ENCODE data around the gene AACS. TPM values are rescaled to one million over a fixed set of nuclear protein-coding genes. Genes with fewer than 3 reads are reported as not detected.

Gene AACS
- total and polyA plus RNA-seq, 2 of the 13 experiments (the other 11 are each of a cell fraction or from before 2014, with no cell fraction given) = 23.3 to 28.8 TPM

DNA sequence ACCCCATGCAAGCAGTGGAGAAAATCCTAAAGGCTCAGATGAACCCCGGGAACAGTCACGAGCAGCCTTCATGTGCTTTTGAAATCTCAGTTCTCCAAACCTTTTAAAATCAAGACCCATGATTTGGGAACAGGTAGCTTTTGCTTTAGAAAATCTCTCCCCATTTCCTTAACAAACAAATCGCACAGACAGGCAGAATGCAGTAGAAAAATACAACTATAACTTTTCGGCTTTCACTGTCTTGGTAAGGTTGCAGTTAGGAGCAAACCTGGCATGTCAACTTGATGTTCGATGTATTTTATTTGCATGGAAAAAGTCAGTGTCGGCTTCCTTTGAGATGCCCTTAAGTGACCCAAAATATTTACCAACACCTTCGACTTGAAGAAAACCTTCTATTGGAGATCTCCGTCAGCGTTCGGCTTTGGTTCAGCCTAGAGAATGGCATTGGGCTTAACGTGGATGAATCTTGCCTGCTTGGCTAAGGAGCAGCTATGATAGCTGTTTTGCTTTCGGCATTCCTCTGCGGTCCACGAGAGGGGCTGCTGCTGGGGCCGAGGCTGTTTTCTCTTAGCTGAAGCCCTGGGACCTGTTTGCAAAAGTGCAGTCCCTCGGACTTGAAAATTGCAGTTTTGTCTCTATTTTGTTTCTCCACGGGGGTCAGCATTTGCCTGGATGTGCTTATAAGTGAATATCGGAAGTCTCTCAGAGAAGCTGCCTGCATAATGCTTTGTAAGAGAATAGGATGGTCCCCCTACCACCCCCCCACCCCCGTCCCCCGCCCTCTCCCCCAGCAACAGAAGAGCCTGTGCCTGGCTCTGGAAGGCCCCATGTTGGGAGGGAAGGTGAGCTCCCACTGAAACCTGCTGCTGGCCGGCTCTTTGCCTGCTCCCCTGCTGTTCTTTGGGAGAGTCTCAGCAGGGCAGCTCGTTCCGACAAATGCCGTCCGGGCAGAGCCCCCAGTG is 122.8 kb downstream of the AACS start:
- Histone ChIP-seq H3K27ac (ENCODE audit: extremely low read length, insufficient read depth, low read length) (no peak overlapping the region), H2AFZ (ENCODE audit: low read length) (no peak overlapping the region), H3K4me2 (ENCODE audit: low read depth, low read length) (no peak overlapping the region), H3K79me2 (ENCODE audit: insufficient read depth, low read length) (no peaks in the 10 kb centered on the region), H3K9me3 (ENCODE audit: low read length) (no peaks in the 10 kb centered on the region), H3K27me3 (ENCODE audit: control insufficient read depth in 1 of 2, insufficient read depth in 2 of 2, low read length in 2 of 2) (peaks cover 19 to 69% of the 10 kb centered on the region in 2 experiments), H3K9ac (ENCODE audit: insufficient read depth, low read depth, low read length) (no peak overlapping the region), H3K4me3 (replicated peaks in 1 of 3; ENCODE audit: insufficient read depth in 1 of 3, low read depth in 2 of 3, low read length in 3 of 3) (no peak overlapping the region), H3K36me3 (replicated peaks in 1 of 2; ENCODE audit: control insufficient read depth in 1 of 2, insufficient read depth in 2 of 2, low read length in 2 of 2) (no peaks in the 10 kb centered on the region), H4K20me1 (ENCODE audit: insufficient read depth, low read length) (no peaks in the 10 kb centered on the region), H3K4me1 (ENCODE audit: insufficient read depth, low read length) (no peaks in the 10 kb centered on the region)
- ATAC-seq (no peak), DNase-seq (ENCODE audit: low spot score) (no peak), FAIRE-seq (no peak)
- no TSS peak for BruUV-seq (replicated peaks)
- peak; percentile 94; the same call in 1 of the 2 replicates for TF ChIP-seq EZH2 (conservative IDR thresholded peaks at IDR 0.05; ENCODE audit: low read depth, low read length)
- no peak for TF ChIP-seq TBL1XR1 (IDR thresholded peaks at IDR 0.05; ENCODE audit: borderline replicate concordance, low read length, partially characterized antibody)
- intact Hi-C loops (cut with micrococcal nuclease; ENCODE audit: unreplicated experiment) (loop anchor here (10.0 kb wide), 1 partner anchor 497 kb away; no protein-coding TSS in a partner anchor), in situ Hi-C loops (cut with HindIII; ENCODE audit: extremely low pct_ligation_motif_present, low pct_unique_long_range_greater_than_20kb) (no loop called here)
- ChIA-PET POLR2A (no interaction called here), CTCF (ENCODE audit: low intra/inter-chr PET ratio, low total read pairs) (no interaction called here)
- 14% methylated on average over 22 of the region's 25 CpGs for WGBS (ENCODE audit: low lambda C conversion rate)

DNA sequence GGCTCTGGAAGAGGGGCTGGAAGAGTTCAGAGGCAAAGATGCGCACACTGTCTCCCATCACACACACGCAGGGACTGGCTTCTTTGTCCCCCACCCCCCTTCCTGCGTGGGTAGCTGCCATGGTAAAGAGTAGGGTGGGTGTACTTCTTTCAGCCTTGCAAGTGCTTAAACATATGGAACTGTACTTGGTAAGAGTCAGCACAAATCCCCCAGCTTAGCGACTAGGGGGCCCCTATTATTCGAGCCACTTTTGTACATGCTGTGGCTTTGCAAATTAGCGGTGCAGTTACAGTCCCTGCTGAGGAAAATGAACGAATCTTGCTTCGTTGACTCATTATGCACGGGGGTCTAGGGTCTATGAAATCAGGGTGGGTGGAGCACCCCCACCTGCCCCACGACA is 123.8 kb downstream of the AACS start:
- Histone ChIP-seq H3K4me2 (ENCODE audit: low read depth, low read length) (no peak overlapping the region), H3K4me1 (ENCODE audit: insufficient read depth, low read length) (no peaks in the 10 kb centered on the region), H3K79me2 (ENCODE audit: insufficient read depth, low read length) (no peaks in the 10 kb centered on the region), H2AFZ (ENCODE audit: low read length) (no peak overlapping the region), H3K9ac (ENCODE audit: insufficient read depth, low read depth, low read length) (no peak overlapping the region), H3K9me3 (ENCODE audit: low read length) (no peaks in the 10 kb centered on the region), H3K36me3 (replicated peaks in 1 of 2; ENCODE audit: control insufficient read depth in 1 of 2, insufficient read depth in 2 of 2, low read length in 2 of 2) (no peaks in the 10 kb centered on the region), H3K27me3 (ENCODE audit: control insufficient read depth in 1 of 2, insufficient read depth in 2 of 2, low read length in 2 of 2) (peaks cover 19 to 70% of the 10 kb centered on the region in 2 experiments), H3K4me3 (replicated peaks in 1 of 3; ENCODE audit: insufficient read depth in 1 of 3, low read depth in 2 of 3, low read length in 3 of 3) (no peak overlapping the region), H3K27ac (ENCODE audit: extremely low read length, insufficient read depth, low read length) (no peak overlapping the region), H4K20me1 (ENCODE audit: insufficient read depth, low read length) (no peaks in the 10 kb centered on the region)
- WGBS (ENCODE audit: low lambda C conversion rate) = 6% methylated on average over 7 of the region's 10 CpGs
- in situ Hi-C loops (cut with HindIII; ENCODE audit: extremely low pct_ligation_motif_present, low pct_unique_long_range_greater_than_20kb) = no loop called here
- ATAC-seq (no peak), DNase-seq (ENCODE audit: low spot score) (no peak), FAIRE-seq (no peak)
- intact Hi-C loops (cut with micrococcal nuclease; ENCODE audit: unreplicated experiment) = loop anchor here (10.0 kb wide), 1 partner anchor 496 kb away; no protein-coding TSS in a partner anchor
- BruUV-seq (replicated peaks) = no TSS peak
- CTCF ChIA-PET (ENCODE audit: low intra/inter-chr PET ratio, low total read pairs) = no interaction called here
- POLR2A ChIA-PET = no interaction called here
- no peak for TF ChIP-seq ZNF136 (CRISPR knock-in tag; IDR thresholded peaks at IDR 0.05; ENCODE audit: low read depth)
- TF ChIP-seq ZNF674 (CRISPR knock-in tag; IDR thresholded peaks at IDR 0.05; ENCODE audit: low read depth) = no peak
- TF ChIP-seq ZNF556 (CRISPR knock-in tag; IDR thresholded peaks at IDR 0.05; ENCODE audit: borderline replicate concordance) = no peak
- TF ChIP-seq, protein P1, sequence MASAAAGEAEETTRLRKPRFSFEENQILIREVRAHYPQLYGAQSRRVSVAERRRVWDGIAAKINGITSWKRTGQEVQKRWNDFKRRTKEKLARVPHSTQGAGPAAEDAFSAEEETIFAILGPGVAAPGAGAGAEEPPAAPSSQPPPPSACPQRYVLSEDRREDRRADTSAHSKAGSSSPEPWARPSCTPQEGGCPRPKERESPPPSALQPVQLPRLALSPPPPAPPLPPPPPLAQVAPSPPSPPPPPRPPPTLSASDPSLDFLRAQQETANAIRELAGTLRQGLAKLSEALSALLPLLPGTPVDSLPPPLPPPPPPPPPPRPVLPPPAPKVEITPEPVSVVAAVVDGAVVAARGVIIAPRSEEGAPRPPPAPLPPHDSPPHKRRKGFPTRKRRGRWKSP (CRISPR knock-in tag; IDR thresholded peaks at IDR 0.05) = no peak
- no peak for TF ChIP-seq ZNF83 (CRISPR knock-in tag; IDR thresholded peaks at IDR 0.05; ENCODE audit: borderline replicate concordance)
- TF ChIP-seq AGO2 (optimal IDR thresholded peaks at IDR 0.05; ENCODE audit: low read depth, low read length) = no peak
- TF ChIP-seq ZNF766 (CRISPR knock-in tag; IDR thresholded peaks at IDR 0.05; ENCODE audit: borderline replicate concordance) = no peak
- TF ChIP-seq ZBTB42 (CRISPR knock-in tag; IDR thresholded peaks at IDR 0.05) = no peak
- TF ChIP-seq MATR3 (CRISPR knock-in tag; IDR thresholded peaks at IDR 0.05) = no peak
- TF ChIP-seq, protein P2, sequence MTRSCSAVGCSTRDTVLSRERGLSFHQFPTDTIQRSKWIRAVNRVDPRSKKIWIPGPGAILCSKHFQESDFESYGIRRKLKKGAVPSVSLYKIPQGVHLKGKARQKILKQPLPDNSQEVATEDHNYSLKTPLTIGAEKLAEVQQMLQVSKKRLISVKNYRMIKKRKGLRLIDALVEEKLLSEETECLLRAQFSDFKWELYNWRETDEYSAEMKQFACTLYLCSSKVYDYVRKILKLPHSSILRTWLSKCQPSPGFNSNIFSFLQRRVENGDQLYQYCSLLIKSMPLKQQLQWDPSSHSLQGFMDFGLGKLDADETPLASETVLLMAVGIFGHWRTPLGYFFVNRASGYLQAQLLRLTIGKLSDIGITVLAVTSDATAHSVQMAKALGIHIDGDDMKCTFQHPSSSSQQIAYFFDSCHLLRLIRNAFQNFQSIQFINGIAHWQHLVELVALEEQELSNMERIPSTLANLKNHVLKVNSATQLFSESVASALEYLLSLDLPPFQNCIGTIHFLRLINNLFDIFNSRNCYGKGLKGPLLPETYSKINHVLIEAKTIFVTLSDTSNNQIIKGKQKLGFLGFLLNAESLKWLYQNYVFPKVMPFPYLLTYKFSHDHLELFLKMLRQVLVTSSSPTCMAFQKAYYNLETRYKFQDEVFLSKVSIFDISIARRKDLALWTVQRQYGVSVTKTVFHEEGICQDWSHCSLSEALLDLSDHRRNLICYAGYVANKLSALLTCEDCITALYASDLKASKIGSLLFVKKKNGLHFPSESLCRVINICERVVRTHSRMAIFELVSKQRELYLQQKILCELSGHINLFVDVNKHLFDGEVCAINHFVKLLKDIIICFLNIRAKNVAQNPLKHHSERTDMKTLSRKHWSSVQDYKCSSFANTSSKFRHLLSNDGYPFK (CRISPR knock-in tag; IDR thresholded peaks at IDR 0.05; ENCODE audit: borderline replicate concordance) = no peak
